Measurements from ENCODE around the gene MRPS23. TPM values are rescaled to one million over a fixed set of nuclear protein-coding genes. Genes with fewer than 3 reads are reported as not detected.
"Not testable (repeated sequence)": the region's sequence is repeated elsewhere in the genome, so short reads cannot be mapped to it uniquely, and the experiment has no call there.

The MRPS23 gene
- total RNA-seq, 2 donors from 2014 or later, result 16.6 to 17.0 TPM

DNA sequence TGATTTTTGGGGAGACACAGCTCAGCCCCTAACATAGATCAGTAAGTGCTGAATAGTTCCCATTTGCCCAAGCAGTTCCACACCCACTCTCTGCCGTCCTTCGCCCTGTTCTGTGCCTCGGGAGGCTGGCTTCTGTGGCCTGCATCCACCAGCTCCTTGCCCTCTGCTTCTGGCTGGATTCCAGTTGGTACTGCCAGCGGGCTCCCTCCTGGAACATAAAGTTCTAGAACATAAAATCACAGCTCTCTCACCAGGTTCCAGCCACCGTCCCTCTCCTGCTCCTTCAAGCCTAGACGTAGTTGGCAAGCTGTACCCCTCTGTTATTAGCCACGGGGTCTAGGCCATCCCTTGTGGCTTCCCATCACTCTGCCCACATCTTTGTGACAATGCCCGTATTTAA lies 3.9 kb upstream of the MRPS23 start:
- DNase-seq (no peak), ATAC-seq (no peak)
- no peak overlapping the region for H3K4me3 Mint-ChIP-seq
- H3K27me3 Mint-ChIP-seq, result no peaks in the 10 kb centered on the region
- no peak overlapping the region for H3K27ac Mint-ChIP-seq
- H3K9me3 ChIP-seq (ENCODE audit: control insufficient read depth, low read length, poor library complexity, severe bottlenecking), result no peaks in the 10 kb centered on the region
- H3K4me1 Mint-ChIP-seq, result peaks cover 21% of the 10 kb centered on the region
- H3K36me3 Mint-ChIP-seq (ENCODE audit: low read depth), result peaks cover 2% of the 10 kb centered on the region

DNA sequence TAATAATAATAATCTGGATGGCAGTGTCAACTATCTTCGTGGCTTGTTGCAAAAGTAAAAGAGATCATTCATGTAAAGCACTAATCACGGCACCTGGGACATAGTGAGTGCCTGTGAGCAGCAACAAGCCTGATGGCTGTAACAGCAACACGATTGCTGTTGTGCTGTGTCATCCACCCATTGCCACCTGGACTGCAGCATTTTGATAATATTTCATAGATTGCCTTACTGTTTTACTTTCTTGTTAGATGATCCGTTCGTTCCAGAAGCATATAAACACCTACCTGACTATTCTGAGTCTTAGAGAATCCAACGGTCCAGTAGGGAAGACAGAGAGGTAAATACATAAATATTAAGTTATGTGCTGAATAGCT lies 3.1 kb upstream of the MRPS23 start:
- DNase-seq (no peak), ATAC-seq (no peak)
- no peak overlapping the region for H3K4me3 Mint-ChIP-seq
- no peaks in the 10 kb centered on the region for H3K9me3 ChIP-seq (ENCODE audit: control insufficient read depth, low read length, poor library complexity, severe bottlenecking)
- H3K27me3 Mint-ChIP-seq, result no peaks in the 10 kb centered on the region
- H3K4me1 Mint-ChIP-seq, result peaks cover 20% of the 10 kb centered on the region
- H3K36me3 Mint-ChIP-seq (ENCODE audit: low read depth), result peaks cover 2% of the 10 kb centered on the region
- H3K27ac Mint-ChIP-seq, result no peak overlapping the region

DNA sequence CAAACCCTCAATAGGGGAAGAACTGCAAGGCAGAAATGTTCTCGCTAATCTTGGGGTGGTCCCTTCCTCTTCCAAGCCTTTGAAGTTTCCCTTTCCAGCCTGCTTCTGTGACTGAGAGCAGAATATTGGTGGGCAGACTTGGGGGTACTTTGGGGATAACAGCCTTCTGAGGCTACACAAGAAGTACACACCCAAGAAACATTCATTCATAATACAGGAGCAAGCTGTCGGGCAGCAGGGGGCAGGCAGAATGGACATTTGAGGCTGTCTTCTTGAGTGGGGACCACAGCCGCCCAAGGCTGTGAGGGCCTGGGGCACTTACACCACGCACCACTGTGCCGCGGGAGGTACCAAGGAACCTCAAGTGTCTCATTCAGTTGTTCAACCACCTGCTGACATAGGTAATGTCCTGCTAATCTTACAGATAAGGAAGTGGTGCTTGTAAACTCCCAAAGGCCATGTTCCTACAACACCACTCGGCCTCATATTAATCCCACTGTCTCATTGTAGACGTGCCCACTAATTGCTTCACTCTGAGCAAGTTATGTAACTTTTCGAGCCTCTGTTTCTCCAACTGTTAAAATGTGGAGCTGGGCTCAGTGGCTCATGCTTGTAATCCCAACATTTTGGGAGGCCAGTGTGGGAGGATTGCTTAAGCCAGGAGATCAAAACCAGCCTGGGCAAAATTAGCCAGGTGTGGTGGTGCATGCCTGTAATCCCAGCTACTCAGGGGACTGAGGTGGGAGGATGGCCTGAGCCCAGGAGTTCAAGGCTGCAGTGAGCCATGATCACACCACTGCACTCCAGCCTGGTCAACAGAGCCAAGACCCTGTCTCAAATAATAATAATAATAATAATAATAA lies 2.5 kb upstream of the MRPS23 start:
- peaks cover 19% of the 10 kb centered on the region for H3K4me1 Mint-ChIP-seq
- H3K27ac Mint-ChIP-seq, result peak overlapping the region; percentile 100
- H3K36me3 Mint-ChIP-seq (ENCODE audit: low read depth), result peaks cover 2% of the 10 kb centered on the region
- no peak overlapping the region for H3K4me3 Mint-ChIP-seq
- DNase-seq (no peak), ATAC-seq (no peak)
- H3K27me3 Mint-ChIP-seq, result no peaks in the 10 kb centered on the region
- H3K9me3 ChIP-seq (ENCODE audit: control insufficient read depth, low read length, poor library complexity, severe bottlenecking), result no peaks in the 10 kb centered on the region

DNA sequence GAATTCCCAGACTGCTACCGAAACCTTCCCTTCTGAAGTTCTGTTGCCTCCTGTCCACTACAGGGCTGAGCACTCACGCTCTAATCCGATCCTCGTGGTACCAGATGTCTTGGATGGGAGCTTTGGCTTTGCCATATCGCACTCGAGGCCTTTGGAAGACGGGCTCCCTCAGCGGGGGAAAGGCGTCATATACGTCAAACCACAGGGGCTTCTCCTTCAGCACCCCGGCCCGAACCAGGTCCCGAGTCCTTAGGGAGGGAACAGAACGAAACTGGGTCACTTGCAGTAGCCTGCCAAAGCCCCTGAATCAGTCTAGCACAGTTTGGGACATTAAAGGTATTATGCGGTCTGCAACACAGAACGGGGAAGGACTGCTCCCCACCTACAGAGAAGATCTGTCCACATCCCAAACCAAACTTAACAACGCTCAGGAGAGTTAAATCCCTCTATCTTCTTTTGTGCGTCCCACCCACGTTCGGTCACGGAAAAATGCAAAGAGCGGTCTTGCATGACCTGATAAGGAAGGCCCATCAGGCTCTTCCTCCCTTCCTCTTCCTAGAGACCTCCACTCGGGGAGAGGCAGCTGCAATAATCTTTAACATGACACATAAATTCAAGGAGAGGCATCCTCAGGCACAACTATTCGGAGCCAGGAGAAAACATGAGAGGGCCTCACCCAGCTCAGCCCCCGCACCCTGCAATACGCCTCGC lies 526 bp downstream of the MRPS23 start:
- Mint-ChIP-seq H3K4me3 (peak overlapping the region; percentile 96), H3K36me3 (ENCODE audit: low read depth) (peaks cover 2% of the 10 kb centered on the region), H3K27me3 (no peaks in the 10 kb centered on the region), H3K4me1 (peaks cover 23% of the 10 kb centered on the region), H3K27ac (peak overlapping the region; percentile 100)
- ATAC-seq, result no peak
- no peak for DNase-seq
- H3K9me3 ChIP-seq (ENCODE audit: control insufficient read depth, low read length, poor library complexity, severe bottlenecking), result no peaks in the 10 kb centered on the region

DNA sequence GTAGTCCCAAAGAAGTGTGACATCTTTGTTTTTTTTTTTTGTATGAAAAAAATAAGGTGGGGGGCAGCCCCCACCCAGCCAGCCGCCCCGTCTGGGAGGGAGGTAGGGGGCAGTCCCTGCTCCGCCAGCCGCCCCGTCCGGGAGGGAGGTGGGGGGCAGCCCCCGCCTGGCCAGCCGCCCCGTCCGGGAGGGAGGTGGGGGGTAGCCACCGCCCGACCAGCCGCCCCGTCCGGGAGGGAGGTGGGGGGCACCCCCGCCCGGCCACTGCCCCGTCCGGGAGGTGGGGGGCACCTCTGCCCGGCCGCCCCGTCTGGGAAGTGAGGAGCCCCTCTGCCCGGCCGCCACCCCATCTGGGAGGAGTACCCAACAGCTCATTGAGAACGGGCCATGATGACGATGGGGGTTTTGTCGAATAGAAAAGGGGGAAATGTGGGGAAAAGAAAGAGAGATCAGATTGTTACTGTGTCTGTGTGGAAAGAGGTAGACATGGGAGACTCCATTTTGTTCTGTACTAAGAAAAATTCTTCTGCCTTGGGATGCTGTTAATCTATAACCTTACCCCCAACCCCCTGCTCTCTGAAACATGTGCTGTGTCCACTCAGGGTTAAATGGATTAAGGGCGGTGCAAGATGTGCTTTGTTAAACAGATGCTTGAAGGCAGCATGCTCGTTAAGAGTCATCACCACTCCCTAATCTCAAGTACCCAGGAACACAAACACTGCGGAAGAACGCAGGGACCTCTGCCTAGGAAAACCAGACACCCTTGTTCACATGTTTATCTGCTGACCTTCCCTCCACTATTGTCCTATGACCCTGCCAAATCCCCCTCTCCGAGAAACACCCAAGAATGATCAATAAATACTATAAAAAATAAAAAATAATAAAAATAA lies 3.5 kb downstream of the MRPS23 start:
- H3K27me3 Mint-ChIP-seq; DNase-seq; H3K9me3 ChIP-seq (ENCODE audit: control insufficient read depth, low read length, poor library complexity, severe bottlenecking); H3K36me3 Mint-ChIP-seq (ENCODE audit: low read depth); ATAC-seq; H3K27ac Mint-ChIP-seq; H3K4me3 Mint-ChIP-seq: not testable (repeated sequence)
- H3K4me1 Mint-ChIP-seq, result peaks cover 29% of the 10 kb centered on the region

DNA sequence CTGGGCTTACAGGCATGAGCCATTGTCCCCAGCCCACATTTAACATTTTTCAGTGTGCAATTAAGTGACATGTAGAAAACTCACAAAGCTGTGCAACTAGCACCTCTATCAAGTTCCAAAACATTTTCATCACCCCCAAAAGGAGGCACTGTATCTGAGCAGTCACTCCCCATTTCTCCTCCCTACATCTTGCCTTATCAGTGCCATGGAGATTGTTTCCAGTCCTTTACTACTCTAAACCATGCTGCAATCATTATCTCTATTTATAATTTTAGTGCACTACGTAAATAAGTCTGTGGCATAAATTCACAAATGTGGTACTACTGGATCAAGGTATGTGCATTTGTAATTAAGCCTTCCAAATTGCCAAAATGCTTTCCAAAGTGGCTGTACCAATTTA lies 7.6 kb downstream of the MRPS23 start:
- no peaks in the 10 kb centered on the region for H3K9me3 ChIP-seq (ENCODE audit: control insufficient read depth, low read length, poor library complexity, severe bottlenecking)
- ATAC-seq (no peak), DNase-seq (no peak)
- peaks cover 18% of the 10 kb centered on the region for H3K4me1 Mint-ChIP-seq
- no peak overlapping the region for H3K27ac Mint-ChIP-seq
- no peak overlapping the region for H3K4me3 Mint-ChIP-seq
- peaks cover 6% of the 10 kb centered on the region for H3K36me3 Mint-ChIP-seq (ENCODE audit: low read depth)
- H3K27me3 Mint-ChIP-seq, result no peaks in the 10 kb centered on the region

DNA sequence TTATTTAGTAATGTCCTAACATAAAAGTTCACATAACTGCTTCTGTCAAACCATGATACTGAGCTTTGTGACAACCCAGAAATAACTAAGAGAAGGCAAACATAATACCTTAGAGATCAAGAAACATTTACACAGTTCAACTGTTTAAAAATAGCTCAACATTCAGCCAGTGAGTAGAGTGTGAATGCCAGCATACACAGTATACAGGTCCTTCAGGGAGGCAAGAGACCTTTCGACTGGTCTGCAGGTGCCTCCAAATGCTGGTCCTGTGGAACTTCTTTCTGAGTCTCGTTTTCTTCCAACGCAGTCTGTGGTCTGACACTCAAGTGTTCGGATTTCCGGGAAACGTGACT lies 10.3 kb downstream of the MRPS23 start:
- Mint-ChIP-seq H3K4me3 (no peak overlapping the region), H3K4me1 (peaks cover 20% of the 10 kb centered on the region), H3K36me3 (ENCODE audit: low read depth) (peaks cover 6% of the 10 kb centered on the region), H3K27ac (no peak overlapping the region), H3K27me3 (no peaks in the 10 kb centered on the region)
- no peak for DNase-seq
- ATAC-seq, result no peak
- H3K9me3 ChIP-seq (ENCODE audit: control insufficient read depth, low read length, poor library complexity, severe bottlenecking), result no peaks in the 10 kb centered on the region

DNA sequence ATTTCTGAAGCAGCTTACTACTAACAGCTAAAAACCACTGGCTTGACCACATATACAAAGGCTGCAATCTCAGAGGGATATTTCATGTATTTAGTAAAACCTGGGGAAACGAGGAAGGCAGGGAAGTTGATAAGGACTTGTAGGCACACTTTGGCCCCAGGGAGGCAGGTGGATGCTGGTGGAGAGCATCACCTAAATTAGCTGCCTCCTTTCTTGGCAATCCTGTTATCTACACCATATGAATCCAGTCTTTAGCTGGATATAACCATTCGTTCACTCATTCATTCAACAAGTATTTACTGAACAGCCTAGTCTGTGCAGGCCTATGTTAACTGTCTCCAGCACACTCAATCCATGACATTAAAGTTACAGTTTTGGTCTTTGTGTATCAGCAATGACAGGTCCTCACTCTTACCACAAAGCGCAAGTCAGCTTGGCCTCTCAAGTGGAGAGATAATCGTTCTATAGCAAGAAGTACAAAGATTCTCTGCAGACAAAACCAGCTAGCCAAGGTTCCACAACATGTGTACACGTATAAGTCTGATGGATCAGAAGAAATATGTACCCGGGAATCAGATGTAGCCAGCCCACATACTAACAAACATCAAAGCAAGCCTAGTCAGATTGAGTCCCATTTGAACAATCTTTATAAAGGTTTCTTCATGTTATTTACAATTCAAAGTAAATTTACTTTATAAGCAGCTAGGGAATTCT lies 10.8 kb downstream of the MRPS23 start:
- peaks cover 6% of the 10 kb centered on the region for H3K36me3 Mint-ChIP-seq (ENCODE audit: low read depth)
- H3K4me3 Mint-ChIP-seq, result no peak overlapping the region
- H3K4me1 Mint-ChIP-seq, result peaks cover 24% of the 10 kb centered on the region
- H3K27ac Mint-ChIP-seq, result peak overlapping the region; percentile 51
- no peaks in the 10 kb centered on the region for H3K27me3 Mint-ChIP-seq
- no peak for ATAC-seq
- DNase-seq, result no peak
- H3K9me3 ChIP-seq (ENCODE audit: control insufficient read depth, low read length, poor library complexity, severe bottlenecking), result no peaks in the 10 kb centered on the region

DNA sequence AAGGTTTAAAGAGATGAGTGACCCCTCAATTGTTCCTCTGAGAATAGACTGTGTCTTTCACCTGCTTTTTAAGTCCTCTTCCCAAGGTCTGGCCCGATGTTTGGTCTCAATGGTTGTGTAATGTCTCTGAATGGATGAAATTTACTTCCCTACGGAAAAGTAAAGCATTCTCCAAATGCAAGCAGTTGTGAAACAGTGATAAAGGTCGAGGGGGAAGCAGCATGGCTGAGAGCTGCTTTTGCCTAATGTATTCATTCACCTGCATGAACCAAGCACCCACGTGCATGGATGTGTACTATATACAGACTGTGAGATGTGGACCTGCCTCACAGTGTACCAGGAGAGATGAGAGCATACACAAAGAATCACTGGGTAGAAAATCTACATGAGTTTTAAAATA lies 11.4 kb downstream of the MRPS23 start:
- ATAC-seq (no peak), DNase-seq (no peak)
- Mint-ChIP-seq H3K27me3 (no peaks in the 10 kb centered on the region), H3K27ac (peak overlapping the region; percentile 51), H3K4me1 (peaks cover 23% of the 10 kb centered on the region), H3K36me3 (ENCODE audit: low read depth) (peaks cover 6% of the 10 kb centered on the region), H3K4me3 (no peak overlapping the region)
- no peaks in the 10 kb centered on the region for H3K9me3 ChIP-seq (ENCODE audit: control insufficient read depth, low read length, poor library complexity, severe bottlenecking)

DNA sequence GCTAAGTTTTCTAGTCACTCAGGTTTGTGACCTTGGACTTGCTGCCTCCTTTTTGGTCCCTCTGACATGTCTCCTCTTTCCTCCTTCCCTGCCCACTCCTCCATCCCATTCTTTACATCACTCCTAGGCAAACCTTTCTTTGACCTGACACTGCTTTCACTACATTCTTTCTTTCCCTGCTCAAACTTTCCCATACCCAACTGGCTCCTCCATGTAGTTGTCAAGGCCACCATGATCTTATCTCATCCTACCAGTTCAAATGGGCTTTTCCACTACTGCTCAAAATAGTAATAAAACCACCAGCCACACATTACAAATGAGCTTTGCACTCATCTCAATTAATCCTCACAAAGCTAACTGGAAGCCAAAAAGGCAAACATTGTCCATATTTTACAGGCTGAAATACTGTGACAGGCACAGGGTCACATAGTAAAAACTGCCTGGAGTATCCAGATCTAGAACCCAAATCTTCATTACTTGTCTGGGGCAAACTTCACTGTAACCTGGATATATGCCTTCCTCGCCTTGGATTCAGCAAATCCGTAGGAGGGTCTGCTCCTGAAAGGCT lies 14.4 kb downstream of the MRPS23 start:
- no peak for ATAC-seq
- peak overlapping the region; percentile 60 for H3K4me3 Mint-ChIP-seq
- H3K27ac Mint-ChIP-seq, result no peak overlapping the region
- H3K36me3 Mint-ChIP-seq (ENCODE audit: low read depth), result peaks cover 3% of the 10 kb centered on the region
- H3K27me3 Mint-ChIP-seq, result no peaks in the 10 kb centered on the region
- DNase-seq, result no peak
- no peaks in the 10 kb centered on the region for H3K9me3 ChIP-seq (ENCODE audit: control insufficient read depth, low read length, poor library complexity, severe bottlenecking)
- H3K4me1 Mint-ChIP-seq, result peaks cover 10% of the 10 kb centered on the region

DNA sequence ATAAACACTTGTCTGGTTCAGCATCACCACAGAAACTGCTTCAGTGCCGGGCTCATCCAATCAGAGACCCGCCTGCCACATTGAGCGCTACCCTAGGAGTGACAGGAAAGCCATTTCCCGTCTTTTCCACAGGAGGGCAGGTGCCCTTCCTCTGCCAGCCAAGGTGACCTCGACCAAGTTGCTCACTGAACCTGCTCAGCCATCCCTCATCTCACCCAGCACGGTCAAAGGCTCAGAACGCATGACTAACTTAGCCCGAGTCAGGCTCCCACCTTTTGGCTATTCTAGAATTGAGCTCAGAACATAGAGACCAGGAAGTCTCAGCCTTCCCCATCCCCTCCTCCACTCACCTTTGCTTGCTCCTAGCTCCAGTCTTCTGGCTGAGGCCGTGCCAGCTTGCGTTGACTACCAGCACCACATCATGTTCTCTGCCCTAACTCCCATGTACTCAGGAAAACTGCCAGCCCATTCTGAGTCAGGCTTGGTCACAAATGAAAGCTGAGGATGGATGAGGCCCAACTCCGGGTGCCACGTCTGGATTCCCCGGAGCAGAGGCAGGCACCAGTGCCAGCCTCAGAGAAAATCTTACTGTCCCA lies 15.6 kb downstream of the MRPS23 start:
- ATAC-seq (no peak), DNase-seq (no peak)
- Mint-ChIP-seq H3K4me1 (peaks cover 10% of the 10 kb centered on the region), H3K36me3 (ENCODE audit: low read depth) (peaks cover 3% of the 10 kb centered on the region), H3K27me3 (no peaks in the 10 kb centered on the region), H3K27ac (no peak overlapping the region), H3K4me3 (no peak overlapping the region)
- H3K9me3 ChIP-seq (ENCODE audit: control insufficient read depth, low read length, poor library complexity, severe bottlenecking), result no peaks in the 10 kb centered on the region

DNA sequence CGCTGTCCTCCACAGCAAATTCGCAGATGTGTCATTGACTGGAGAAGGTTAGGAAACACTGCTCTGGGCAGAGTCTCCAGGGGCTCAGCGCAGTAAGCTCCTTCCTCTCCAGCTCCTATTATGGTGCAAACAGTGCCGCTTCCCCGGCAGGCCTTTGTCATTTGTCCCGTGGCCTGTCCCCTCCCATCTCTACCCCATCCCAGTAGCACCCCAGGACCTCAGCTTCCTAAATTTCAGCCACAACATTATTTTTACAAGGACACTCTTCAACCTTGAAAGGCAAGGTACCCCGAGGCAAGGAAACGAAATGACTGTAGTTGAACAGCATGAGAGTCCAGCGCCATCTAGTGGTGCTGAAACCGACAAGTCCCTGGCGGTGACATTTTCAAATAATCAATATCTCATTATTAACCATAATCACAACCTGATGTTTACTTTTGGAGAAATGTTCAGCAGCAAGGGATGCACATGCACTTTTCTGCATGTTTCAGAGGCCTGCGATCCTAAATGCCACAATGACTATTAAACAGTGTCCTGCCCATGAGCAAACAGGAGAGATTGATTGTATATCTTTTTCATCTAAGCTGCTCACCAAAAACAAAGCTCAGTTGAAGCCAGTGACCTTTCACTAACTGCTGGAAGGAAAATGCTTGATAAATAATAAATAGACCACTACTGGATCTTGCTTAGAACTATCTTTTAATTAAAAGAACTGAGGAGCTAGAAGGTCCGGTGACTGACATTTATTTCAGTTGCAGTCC lies 16.5 kb downstream of the MRPS23 start:
- peaks cover 10% of the 10 kb centered on the region for H3K4me1 Mint-ChIP-seq

More for the DNA sequence above, 16.5 kb downstream of the MRPS23 start:
- ATAC-seq, result peak; percentile 83
- Mint-ChIP-seq H3K27ac (no peak overlapping the region), H3K27me3 (no peaks in the 10 kb centered on the region), H3K36me3 (ENCODE audit: low read depth) (peaks cover under 1% of the 10 kb centered on the region), H3K4me3 (no peak overlapping the region)
- H3K9me3 ChIP-seq (ENCODE audit: control insufficient read depth, low read length, poor library complexity, severe bottlenecking), result no peaks in the 10 kb centered on the region
- DNase-seq, result peak; percentile 36 to 58 (median 50)

Data from T-helper 17 cell (primary cell).